ENCODE results near the gene LAS1L.

DNA sequence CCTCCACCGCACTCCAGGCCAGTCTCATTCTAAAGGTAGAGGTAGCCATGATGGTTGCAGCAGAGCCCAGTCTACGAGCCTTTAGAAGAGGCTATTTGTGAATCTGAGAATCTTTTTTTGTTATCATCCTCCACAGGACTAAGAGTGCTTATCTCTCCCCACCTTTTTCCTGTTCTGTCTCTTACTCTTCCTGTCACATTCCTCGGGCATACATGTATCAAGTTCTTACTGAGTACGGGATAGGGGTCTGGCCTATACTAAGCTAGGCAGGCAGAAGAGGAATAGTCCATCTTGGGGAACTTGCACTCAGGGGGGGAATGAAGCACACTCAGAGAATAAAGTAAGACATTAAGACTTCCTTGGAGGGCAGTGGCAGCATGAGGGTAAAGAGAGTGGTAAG, 25.7 kb downstream of the LAS1L start:
- TF ChIP-seq BHLHE40 (IDR thresholded peaks at IDR 0.05; ENCODE audit: borderline replicate concordance) (no peak), SP1 (IDR thresholded peaks at IDR 0.05) (no peak), ELF4 (IDR thresholded peaks at IDR 0.05) (no peak)

Measured in HEK293T (cell line).